Erythroblast (primary cell): ENCODE data around the gene HAUS5.

Experiments
- GATA1 ChIP-seq: IDR thresholded peaks from 2 replicates; pipeline ENCODE4 v1.6.1; 2011; ENCODE audit warnings: low read depth, mild to moderate bottlenecking, control low read depth, low read length, moderate library complexity
- POLR2A ChIP-seq: IDR thresholded peaks from 2 replicates; pipeline ENCODE4 v1.6.1; 2011; ENCODE audit warnings: mild to moderate bottlenecking, low read length

DNA sequence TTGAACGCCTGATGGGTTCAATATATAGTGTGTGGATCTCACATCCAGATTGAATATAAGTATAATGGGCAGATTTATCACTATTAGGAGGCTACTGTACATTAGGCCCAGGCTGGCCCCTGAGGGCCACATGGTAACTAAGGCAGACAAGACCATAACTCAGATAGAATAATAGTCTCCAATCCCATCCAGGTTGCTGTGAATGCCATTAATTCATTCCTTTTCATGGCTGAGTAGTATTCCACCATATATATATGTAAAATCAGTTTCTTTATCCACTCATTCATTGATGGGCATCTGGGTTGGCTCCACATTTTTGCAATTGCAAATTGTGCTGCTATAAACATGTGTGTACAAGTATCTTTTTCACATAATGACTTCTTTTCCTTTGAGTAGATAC, 34.6 kb upstream of the HAUS5 start:
- TF ChIP-seq POLR2A (no peak), GATA1 (no peak)
